Vagina (tissue), 2 donors: ENCODE measurements around the gene GPI. TPM values are rescaled to one million over a fixed set of nuclear protein-coding genes. Genes with fewer than 3 reads are reported as not detected.
"Not testable (repeated sequence)": the region's sequence is repeated elsewhere in the genome, so short reads cannot be mapped to it uniquely, and the experiment has no call there.

Source experiments
- DNase-seq, 2 donors: peaks; one replicate each; pipeline ENCODE4 v3.0.0-alpha.2; 2017; ENCODE audit errors: extremely low spot score in 2 of 2
- H3K27ac ChIP-seq: fragments of 200-600 bp; sonication (generic); one replicate; pipeline ENCODE4 v1.5.1; 2019
- H3K27me3 ChIP-seq: fragments of 200-600 bp; sonication (generic); one replicate; pipeline ENCODE4 v1.5.1; 2019
- H3K36me3 ChIP-seq, 2 donors: fragments of 200-600 bp; sonication (generic); one replicate each; pipeline ENCODE4 v1.5.1; 2017 to 2019
- H3K4me1 ChIP-seq: fragments of 200-600 bp; sonication (generic); one replicate; pipeline ENCODE4 v1.5.1; 2019
- H3K4me3 ChIP-seq, 2 donors: fragments of 200-600 bp; sonication (generic); 1 replicate in 1 of 2; 2 replicates in 1 of 2; pipeline ENCODE4 v1.5.1; 2016 to 2019
- H3K9me3 ChIP-seq: fragments of 200-600 bp; sonication (generic); one replicate; pipeline ENCODE4 v1.5.1; 2019
- POLR2A ChIP-seq, 2 donors: fragments of 450-650 bp; IDR thresholded peaks; one replicate each; pipeline ENCODE4 v1.6.1; 2017; ENCODE audit warnings: antibody characterized with exemption in 2 of 2, mild to moderate bottlenecking in 2 of 2, moderate library complexity in 2 of 2
- POLR2AphosphoS5 ChIP-seq, 2 donors: sonication (generic); formaldehyde crosslinking; IDR thresholded peaks; one replicate each; pipeline ENCODE4 v1.9.0; 2017; ENCODE audit warnings: antibody characterized with exemption in 2 of 2, mild to moderate bottlenecking in 2 of 2, low read depth in 1 of 2; ENCODE audit not compliant: insufficient read depth in 1 of 2
- intact Hi-C: fragments of 100-400 bp; cut with DNase I; formaldehyde crosslinking; loops from one replicate; pipeline ENCODE4 v1.15.1; 2023
- total RNA-seq: library from RNA; depleted of rRNA; stranded (reverse); fragments of >200 nt; gene quantifications from one replicate; pipeline ENCODE4 v1.2.3, GENCODE V29; 2016
- TF ChIP-seq, protein P1 (sequence below), 3 experiments: fragments of 450-650 bp in 2 of 3; fragments of 200-600 bp in 1 of 3; sonication (generic) in 1 of 3; IDR thresholded peaks; one replicate each; pipeline ENCODE4 v1.5.1; 2017 to 2019; ENCODE audit warnings: antibody characterized with exemption in 3 of 3, mild to moderate bottlenecking in 2 of 3, moderate library complexity in 2 of 3

Gene GPI
- total RNA-seq, 1 donor from 2014 or later = 201 TPM

DNA sequence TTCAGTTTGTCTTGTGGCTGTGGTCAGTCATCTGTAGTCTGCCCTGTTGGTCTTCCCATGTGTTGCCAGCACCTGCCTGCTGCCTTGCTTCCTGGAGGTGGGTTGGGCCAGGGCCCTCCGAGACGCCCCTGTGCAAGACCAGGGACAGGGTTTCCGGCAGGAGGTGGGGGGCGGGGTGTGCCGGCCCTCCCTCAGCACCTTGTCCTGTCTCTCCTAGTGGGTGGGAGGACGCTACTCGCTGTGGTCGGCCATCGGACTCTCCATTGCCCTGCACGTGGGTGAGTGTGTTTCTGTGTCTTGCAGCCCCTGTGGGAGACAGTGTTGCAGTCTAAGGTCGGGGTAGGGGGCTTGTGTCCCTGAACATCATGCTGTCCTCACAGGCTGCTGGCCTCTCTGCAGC is 28.0 kb downstream of the GPI start:
- Histone ChIP-seq H3K4me3 (no peak overlapping the region), H3K4me1 (no peaks in the 10 kb centered on the region), H3K36me3 (peaks cover 0 to 62% of the 10 kb centered on the region in 2 donors), H3K27me3 (no peaks in the 10 kb centered on the region), H3K9me3 (no peaks in the 10 kb centered on the region), H3K27ac (no peak overlapping the region)
- intact Hi-C loops = no loop called here
- TF ChIP-seq, protein P1, sequence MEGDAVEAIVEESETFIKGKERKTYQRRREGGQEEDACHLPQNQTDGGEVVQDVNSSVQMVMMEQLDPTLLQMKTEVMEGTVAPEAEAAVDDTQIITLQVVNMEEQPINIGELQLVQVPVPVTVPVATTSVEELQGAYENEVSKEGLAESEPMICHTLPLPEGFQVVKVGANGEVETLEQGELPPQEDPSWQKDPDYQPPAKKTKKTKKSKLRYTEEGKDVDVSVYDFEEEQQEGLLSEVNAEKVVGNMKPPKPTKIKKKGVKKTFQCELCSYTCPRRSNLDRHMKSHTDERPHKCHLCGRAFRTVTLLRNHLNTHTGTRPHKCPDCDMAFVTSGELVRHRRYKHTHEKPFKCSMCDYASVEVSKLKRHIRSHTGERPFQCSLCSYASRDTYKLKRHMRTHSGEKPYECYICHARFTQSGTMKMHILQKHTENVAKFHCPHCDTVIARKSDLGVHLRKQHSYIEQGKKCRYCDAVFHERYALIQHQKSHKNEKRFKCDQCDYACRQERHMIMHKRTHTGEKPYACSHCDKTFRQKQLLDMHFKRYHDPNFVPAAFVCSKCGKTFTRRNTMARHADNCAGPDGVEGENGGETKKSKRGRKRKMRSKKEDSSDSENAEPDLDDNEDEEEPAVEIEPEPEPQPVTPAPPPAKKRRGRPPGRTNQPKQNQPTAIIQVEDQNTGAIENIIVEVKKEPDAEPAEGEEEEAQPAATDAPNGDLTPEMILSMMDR (IDR thresholded peaks at IDR 0.05) = no peak
- TF ChIP-seq POLR2A (IDR thresholded peaks at IDR 0.05) (no peak), POLR2AphosphoS5 (IDR thresholded peaks at IDR 0.05; ENCODE audit: insufficient read depth in 1 of 2, low read depth in 1 of 2) (no peak)
- DNase-seq = no peak

DNA sequence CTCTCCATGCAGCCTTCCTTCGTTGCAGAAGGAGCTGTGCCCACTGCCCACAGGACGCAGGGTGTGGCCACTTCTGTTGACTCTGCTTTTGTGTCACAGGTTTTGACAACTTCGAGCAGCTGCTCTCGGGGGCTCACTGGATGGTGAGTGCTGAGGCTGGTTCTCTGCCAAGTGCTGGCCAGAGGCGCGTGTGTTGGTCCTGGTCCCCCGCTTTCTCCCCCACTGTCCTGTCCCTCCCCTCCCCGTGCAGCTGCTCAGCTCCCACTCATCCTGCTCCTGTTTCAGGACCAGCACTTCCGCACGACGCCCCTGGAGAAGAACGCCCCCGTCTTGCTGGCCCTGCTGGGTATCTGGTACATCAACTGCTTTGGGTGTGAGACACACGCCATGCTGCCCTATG is 28.6 kb downstream of the GPI start:
- intact Hi-C loops = no loop called here
- DNase-seq = no peak
- TF ChIP-seq POLR2A (IDR thresholded peaks at IDR 0.05) (no peak), POLR2AphosphoS5 (IDR thresholded peaks at IDR 0.05; ENCODE audit: insufficient read depth in 1 of 2, low read depth in 1 of 2) (no peak)
- TF ChIP-seq, protein P1 (IDR thresholded peaks at IDR 0.05) = no peak
- H3K4me1 ChIP-seq = no peaks in the 10 kb centered on the region
- no peaks in the 10 kb centered on the region for H3K27me3 ChIP-seq
- no peak overlapping the region for H3K4me3 ChIP-seq
- H3K27ac ChIP-seq = no peak overlapping the region
- no peaks in the 10 kb centered on the region for H3K9me3 ChIP-seq
- peaks cover 0 to 66% of the 10 kb centered on the region in 2 donors for H3K36me3 ChIP-seq

DNA sequence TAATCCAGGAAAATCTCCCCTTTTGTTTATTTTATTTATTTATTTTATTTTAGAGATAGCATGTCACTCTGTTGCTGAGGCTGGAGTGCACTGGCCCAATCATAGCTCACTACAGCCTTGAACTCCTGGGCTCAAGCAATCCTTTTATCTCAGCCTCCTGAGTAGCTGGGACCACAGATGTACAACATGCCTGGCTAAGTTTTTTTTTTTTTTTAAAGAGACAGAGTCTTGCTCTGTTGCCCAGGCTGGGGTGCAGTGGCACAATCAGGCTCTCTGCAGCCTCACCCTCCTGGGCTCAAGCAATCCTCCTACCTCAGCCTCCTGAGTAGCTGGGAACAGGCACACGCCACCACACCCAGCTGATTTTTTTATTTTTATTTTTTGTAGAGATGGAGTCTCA is 32.9 kb downstream of the GPI start:
- DNase-seq = no peak
- H3K27me3 ChIP-seq = no peaks in the 10 kb centered on the region
- H3K36me3 ChIP-seq = peaks cover 0 to 66% of the 10 kb centered on the region in 2 donors
- H3K4me3 ChIP-seq = no peak overlapping the region
- intact Hi-C loops = no loop called here
- TF ChIP-seq POLR2A (IDR thresholded peaks at IDR 0.05) (no peak), POLR2AphosphoS5 (IDR thresholded peaks at IDR 0.05; ENCODE audit: insufficient read depth in 1 of 2, low read depth in 1 of 2) (no peak)
- TF ChIP-seq, protein P1 (IDR thresholded peaks at IDR 0.05) = no peak
- H3K4me1 ChIP-seq = no peaks in the 10 kb centered on the region
- H3K27ac ChIP-seq = no peak overlapping the region
- H3K9me3 ChIP-seq = no peaks in the 10 kb centered on the region

DNA sequence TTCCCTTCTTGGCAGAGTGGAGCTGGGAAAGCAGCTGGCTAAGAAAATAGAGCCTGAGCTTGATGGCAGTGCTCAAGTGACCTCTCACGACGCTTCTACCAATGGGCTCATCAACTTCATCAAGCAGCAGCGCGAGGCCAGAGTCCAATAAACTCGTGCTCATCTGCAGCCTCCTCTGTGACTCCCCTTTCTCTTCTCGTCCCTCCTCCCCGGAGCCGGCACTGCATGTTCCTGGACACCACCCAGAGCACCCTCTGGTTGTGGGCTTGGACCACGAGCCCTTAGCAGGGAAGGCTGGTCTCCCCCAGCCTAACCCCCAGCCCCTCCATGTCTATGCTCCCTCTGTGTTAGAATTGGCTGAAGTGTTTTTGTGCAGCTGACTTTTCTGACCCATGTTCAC is 34.9 kb downstream of the GPI start:
- Histone ChIP-seq H3K4me1 (peaks cover 4% of the 10 kb centered on the region), H3K4me3 (no peak overlapping the region), H3K9me3 (no peaks in the 10 kb centered on the region), H3K27ac (no peak overlapping the region), H3K27me3 (no peaks in the 10 kb centered on the region), H3K36me3 (peaks cover 0 to 52% of the 10 kb centered on the region in 2 donors)
- DNase-seq = no peak
- TF ChIP-seq POLR2A (IDR thresholded peaks at IDR 0.05) (no peak), POLR2AphosphoS5 (IDR thresholded peaks at IDR 0.05; ENCODE audit: insufficient read depth in 1 of 2, low read depth in 1 of 2) (no peak)
- TF ChIP-seq, protein P1 (IDR thresholded peaks at IDR 0.05) = no peak
- intact Hi-C loops = no loop called here

DNA sequence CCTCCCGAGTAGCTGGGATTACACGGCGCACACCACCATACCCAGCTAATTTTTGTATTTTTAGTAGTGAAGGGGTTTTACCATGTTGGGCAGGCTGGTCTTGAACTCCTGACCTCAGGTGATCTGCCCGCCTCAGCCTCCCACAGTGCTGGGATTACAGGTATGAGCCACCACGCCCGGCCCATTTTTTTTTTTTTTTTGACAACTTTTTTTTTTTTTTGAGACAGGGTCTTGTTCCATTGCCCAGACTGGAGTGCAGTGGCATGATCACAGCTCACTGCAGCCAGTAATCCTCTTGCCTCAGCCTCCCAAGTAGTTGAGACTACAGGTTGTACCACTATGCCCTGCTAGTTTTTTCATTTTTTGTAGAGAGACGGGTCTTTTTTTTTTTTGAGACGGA is 35.8 kb downstream of the GPI start:
- H3K4me3 ChIP-seq, DNase-seq, H3K27me3 ChIP-seq, H3K4me1 ChIP-seq, H3K9me3 ChIP-seq, H3K27ac ChIP-seq, intact Hi-C loops: not testable (repeated sequence)
- peaks cover 0 to 47% of the 10 kb centered on the region in 2 donors for H3K36me3 ChIP-seq
